ENCODE data around the gene ZEB2. TPM values are rescaled to one million over a fixed set of nuclear protein-coding genes. Genes with fewer than 3 reads are reported as not detected.

ZEB2 gene
- total RNA-seq = 9.6 and 9.7 TPM in 2 replicates

DNA sequence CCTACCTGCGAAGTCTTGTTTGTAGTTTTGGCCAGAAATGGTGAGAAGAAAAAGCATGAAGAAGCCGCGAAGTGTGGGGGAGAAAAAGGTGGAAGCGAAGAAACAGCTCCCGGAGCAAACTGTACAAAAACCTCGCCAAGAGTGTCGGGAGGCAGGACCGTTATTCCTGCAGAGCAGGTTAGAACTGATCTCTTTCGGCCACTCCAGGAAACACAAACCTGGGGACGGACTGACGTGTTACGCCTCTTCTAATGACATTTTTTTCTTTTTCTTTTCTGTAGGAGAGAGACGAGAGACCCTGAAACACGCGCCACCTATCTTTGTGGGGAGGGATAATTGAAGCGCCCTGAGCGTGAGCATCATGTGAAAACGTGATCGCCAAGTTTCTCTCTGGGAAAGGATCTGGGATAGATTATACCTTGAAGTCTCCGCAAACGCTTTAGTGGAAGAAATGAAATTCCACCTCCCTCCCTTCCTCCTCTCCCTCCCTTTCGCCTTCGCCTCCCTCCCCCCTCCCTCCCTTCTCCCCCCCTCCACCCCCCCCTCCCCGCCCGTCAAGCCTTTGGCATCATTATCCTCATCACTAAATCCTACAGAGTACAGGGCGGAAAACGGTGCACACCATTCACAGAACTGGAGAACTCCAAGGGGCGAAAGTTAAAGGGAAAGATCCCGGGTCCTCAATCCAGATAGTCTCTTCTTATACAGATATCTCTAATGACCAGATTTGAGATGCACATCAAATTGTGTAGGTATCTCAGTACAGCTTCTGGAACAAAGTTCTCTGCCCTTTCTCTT is at the start of gene ZEB2:
ZEB2 (minus strand) TSS at position 186 of the 798 bp plus-strand sequence. CDS start 2,769 bp downstream, outside the sequence.

All from mammary microvascular endothelial cell (primary cell).